ENCODE results near the gene PCBP3.
"Not testable (repeated sequence)": the region's sequence is repeated elsewhere in the genome, so short reads cannot be mapped to it uniquely, and the experiment has no call there.

Gene PCBP3

GRCh38 chr21:45598666-45599065, 44.9 kb upstream of the PCBP3 start:
- H3K4me3 ChIP-seq (replicated peaks; ENCODE audit: low read depth, low read length) = no peak overlapping the region
- DNase-seq (ENCODE audit: low read depth) = no peak
- TF ChIP-seq CTCF (IDR thresholded peaks at IDR 0.05; ENCODE audit: low read length, missing control alignments) = no peak

GRCh38 chr21:45599146-45599581, 44.4 kb upstream of the PCBP3 start:
- H3K4me3 ChIP-seq (replicated peaks; ENCODE audit: low read depth, low read length) = no peak overlapping the region
- TF ChIP-seq CTCF (IDR thresholded peaks at IDR 0.05; ENCODE audit: low read length, missing control alignments) = no peak
- no peak for DNase-seq (ENCODE audit: low read depth)

DNA sequence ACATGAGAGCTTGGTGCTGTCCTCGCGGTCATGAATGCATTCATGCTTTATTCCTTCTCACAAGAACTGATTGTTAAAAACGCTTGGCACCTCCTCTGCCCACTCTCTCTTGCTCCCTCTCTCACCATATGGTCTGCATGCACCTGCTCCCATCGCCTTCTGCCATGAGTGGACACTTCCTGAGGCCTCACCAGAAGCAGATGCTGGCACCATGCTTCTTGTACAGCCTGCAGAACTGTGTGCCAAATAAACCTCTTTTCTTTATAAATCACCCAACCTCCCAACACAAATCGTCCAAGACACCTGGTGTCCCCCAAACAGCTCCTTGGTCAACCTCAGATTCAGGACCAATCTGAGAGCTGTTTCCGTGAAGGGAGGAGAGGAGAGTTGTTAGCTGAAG, 43.3 kb upstream of the PCBP3 start:
- DNase-seq (ENCODE audit: low read depth) = no peak
- no peak overlapping the region for H3K4me3 ChIP-seq (replicated peaks; ENCODE audit: low read depth, low read length)
- no peak for TF ChIP-seq CTCF (IDR thresholded peaks at IDR 0.05; ENCODE audit: low read length, missing control alignments)

DNA sequence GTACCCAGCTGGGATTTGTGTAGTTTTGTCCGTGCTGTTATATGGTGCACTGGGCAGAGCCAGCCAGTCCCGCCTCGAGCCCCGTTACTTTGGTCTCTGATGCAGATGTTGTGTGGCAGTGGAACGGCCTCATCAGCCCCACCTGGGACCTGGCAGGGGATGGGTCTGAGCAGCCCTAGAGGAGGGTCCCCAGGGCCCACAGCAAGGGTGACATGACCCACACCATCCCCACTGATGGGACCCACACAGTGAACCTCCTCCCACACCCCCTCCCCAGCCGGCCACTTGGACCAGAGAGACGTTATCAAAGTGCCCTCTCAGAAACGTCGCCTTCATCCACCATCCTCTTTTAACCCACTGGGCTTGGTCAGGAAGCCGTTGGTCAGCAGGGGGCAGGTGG, 42.0 kb upstream of the PCBP3 start:
- no peak for DNase-seq (ENCODE audit: low read depth)
- TF ChIP-seq CTCF (IDR thresholded peaks at IDR 0.05; ENCODE audit: low read length, missing control alignments) = no peak
- H3K4me3 ChIP-seq (replicated peaks; ENCODE audit: low read depth, low read length) = no peak overlapping the region

- H3K4me3 ChIP-seq (replicated peaks; ENCODE audit: low read depth, low read length) = no peak overlapping the region
- no peak for TF ChIP-seq CTCF (IDR thresholded peaks at IDR 0.05; ENCODE audit: low read length, missing control alignments)
- DNase-seq (ENCODE audit: low read depth) = no peak
Measured at GRCh38 chr21:45602106-45602505, 41.4 kb upstream of the PCBP3 start.

DNA sequence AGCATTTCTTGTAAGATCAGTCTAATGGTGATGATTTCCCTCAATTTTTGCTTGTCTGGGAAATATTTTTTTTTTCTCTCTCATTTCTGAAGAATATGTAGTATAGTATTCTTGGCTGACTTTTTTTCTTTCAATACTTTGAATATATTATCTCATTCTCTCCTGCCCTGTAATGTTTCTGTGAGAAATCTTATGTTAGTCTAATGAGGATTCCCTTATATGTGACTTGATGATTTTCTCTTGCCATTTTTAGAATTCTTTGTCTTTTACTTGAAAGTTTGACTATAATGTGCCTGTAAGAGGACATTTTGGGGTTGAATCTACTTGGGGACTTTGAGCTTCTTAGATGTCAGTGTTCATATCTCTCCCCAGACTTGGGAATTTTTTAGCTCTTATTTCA, 40.0 kb upstream of the PCBP3 start:
- no peak overlapping the region for H3K4me3 ChIP-seq (replicated peaks; ENCODE audit: low read depth, low read length)
- no peak for DNase-seq (ENCODE audit: low read depth)
- TF ChIP-seq CTCF (IDR thresholded peaks at IDR 0.05; ENCODE audit: low read length, missing control alignments) = no peak

DNA sequence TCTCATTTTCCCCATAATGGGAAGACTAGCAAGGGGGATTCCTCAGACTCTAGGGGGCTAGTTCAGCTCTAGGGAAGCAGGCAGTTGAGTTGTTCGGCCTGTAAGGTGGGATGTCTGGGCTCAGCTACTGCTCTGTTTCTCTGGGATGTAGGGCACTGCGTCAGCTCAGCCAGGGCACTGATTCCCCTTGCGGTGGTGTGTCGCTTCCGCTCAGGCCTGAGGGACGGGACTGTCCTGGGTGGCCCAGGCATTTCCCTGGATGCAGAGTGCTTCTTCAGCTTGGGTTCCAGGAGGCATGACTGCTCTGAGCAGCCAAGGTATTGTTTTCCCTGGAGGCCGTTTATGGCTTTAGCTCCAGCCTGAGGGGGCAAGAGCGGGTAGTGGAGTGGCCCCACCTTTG, 38.8 kb upstream of the PCBP3 start:
- not testable (repeated sequence) for H3K4me3 ChIP-seq (replicated peaks; ENCODE audit: low read depth, low read length); DNase-seq (ENCODE audit: low read depth)
